ENCODE results near the gene HECW1.

Gene HECW1

DNA sequence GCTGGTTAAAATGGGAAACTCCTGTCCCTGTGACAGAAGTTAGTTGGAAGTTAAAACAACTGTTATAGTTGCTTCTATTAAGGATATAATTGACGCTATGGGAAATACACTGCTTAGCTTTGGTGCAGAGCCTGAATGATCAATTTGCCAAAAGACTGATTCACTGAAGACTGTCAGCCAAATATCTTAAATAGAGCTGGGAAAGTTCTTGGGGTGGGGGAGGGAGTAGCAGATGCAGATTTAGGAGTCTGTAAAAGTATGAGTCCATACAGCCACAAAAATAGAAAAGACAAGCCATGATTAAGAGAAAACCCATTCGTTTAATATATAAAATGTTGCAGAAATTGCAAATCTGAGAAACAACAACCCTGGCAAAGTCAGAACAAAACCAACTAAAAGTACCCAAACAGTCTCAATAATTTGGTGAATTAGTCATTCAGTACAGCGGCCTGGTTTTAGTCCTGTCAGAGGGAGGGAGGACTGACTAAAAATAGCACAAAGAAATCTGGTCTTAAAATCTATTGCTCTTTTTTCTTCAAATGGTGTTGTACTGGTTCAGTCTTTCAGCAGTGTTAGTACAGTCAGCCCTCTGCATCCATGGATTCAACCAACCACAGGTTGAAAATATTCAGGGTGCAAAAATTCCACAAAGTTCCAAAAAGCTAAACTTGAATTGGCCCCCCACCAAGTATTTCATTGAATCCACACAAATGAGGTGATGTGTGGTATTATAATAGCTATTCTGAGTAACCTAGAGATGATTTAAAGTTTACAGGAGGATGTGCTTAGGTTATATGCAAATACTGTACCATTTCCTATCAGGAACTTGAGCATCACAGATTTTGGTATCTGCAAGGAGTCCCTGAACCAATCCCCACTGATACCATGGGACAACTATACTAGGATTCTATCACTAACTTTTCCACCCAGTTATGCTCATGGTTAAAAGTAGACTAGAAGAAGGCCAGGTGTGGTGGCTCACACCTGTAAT is 500.4 kb downstream of the HECW1 start:
- no peak for DNase-seq (ENCODE audit: low spot score)

Measured in CD4-positive, alpha-beta T cell treated with Interleukin-6 at 100 ng/mL for 8 hours (primary cell).